Vagina (tissue), 2 donors: Measurements from ENCODE around the gene PKP4. TPM values are rescaled to one million over a fixed set of nuclear protein-coding genes. Genes with fewer than 3 reads are reported as not detected.

Experiments used
- DNase-seq, 2 donors: peaks; one replicate each; pipeline ENCODE4 v3.0.0-alpha.2; 2017; ENCODE audit errors: extremely low spot score in 2 of 2
- H3K27ac ChIP-seq: fragments of 200-600 bp; sonication (generic); one replicate; pipeline ENCODE4 v1.5.1; 2019
- H3K27me3 ChIP-seq: fragments of 200-600 bp; sonication (generic); one replicate; pipeline ENCODE4 v1.5.1; 2019
- H3K36me3 ChIP-seq, 2 donors: fragments of 200-600 bp; sonication (generic); one replicate each; pipeline ENCODE4 v1.5.1; 2017 to 2019
- H3K4me1 ChIP-seq: fragments of 200-600 bp; sonication (generic); one replicate; pipeline ENCODE4 v1.5.1; 2019
- H3K4me3 ChIP-seq, 2 donors: fragments of 200-600 bp; sonication (generic); 1 replicate in 1 of 2; 2 replicates in 1 of 2; pipeline ENCODE4 v1.5.1; 2016 to 2019
- H3K9me3 ChIP-seq: fragments of 200-600 bp; sonication (generic); one replicate; pipeline ENCODE4 v1.5.1; 2019
- CTCF ChIP-seq, 3 experiments: fragments of 450-650 bp in 2 of 3; fragments of 200-600 bp in 1 of 3; sonication (generic) in 1 of 3; IDR thresholded peaks; one replicate each; pipeline ENCODE4 v1.5.1; 2017 to 2019; ENCODE audit warnings: antibody characterized with exemption in 3 of 3, mild to moderate bottlenecking in 2 of 3, moderate library complexity in 2 of 3
- POLR2A ChIP-seq, 2 donors: fragments of 450-650 bp; IDR thresholded peaks; one replicate each; pipeline ENCODE4 v1.6.1; 2017; ENCODE audit warnings: antibody characterized with exemption in 2 of 2, mild to moderate bottlenecking in 2 of 2, moderate library complexity in 2 of 2
- POLR2AphosphoS5 ChIP-seq, 2 donors: sonication (generic); formaldehyde crosslinking; IDR thresholded peaks; one replicate each; pipeline ENCODE4 v1.9.0; 2017; ENCODE audit warnings: antibody characterized with exemption in 2 of 2, mild to moderate bottlenecking in 2 of 2, low read depth in 1 of 2; ENCODE audit not compliant: insufficient read depth in 1 of 2
- intact Hi-C: fragments of 100-400 bp; cut with DNase I; formaldehyde crosslinking; loops from one replicate; pipeline ENCODE4 v1.15.1; 2023
- total RNA-seq: library from RNA; depleted of rRNA; stranded (reverse); fragments of >200 nt; gene quantifications from one replicate; pipeline ENCODE4 v1.2.3, GENCODE V29; 2016

The PKP4 gene
- total RNA-seq, 1 donor from 2014 or later: 71.5 TPM

DNA sequence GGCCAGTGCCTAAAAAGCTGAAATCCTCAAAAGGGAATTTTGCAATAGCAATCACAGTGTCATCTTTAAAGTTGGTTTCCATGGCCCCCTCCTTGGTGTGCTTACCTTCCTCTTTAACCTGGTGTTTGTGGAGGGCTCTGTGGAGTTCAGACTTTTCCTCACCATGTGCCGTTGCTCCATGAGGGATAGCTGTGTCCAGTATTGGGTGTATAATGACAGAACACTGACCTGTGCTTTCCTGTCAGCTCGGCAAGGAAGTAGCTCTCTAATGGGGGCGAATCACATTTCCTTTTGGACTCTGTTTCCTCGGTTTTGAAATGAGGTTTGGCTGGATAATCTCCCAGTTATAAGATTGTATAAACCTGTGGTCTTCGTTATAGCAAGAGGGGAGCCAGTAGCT, 172.4 kb downstream of the PKP4 start:
- TF ChIP-seq CTCF (IDR thresholded peaks at IDR 0.05) (no peak), POLR2A (IDR thresholded peaks at IDR 0.05) (no peak), POLR2AphosphoS5 (IDR thresholded peaks at IDR 0.05; ENCODE audit: insufficient read depth in 1 of 2, low read depth in 1 of 2) (no peak)
- intact Hi-C loops: no loop called here
- H3K9me3 ChIP-seq: no peaks in the 10 kb centered on the region

GRCh38 chr2:158633261-158633660, 176.5 kb downstream of the PKP4 start:
- H3K36me3 ChIP-seq: peaks cover 0 to 16% of the 10 kb centered on the region in 2 donors
- no peaks in the 10 kb centered on the region for H3K27me3 ChIP-seq
- H3K4me3 ChIP-seq: no peak overlapping the region
- no peak overlapping the region for H3K27ac ChIP-seq
- no peak for DNase-seq
- intact Hi-C loops: no loop called here
- TF ChIP-seq POLR2A (IDR thresholded peaks at IDR 0.05): no peak
- TF ChIP-seq CTCF (IDR thresholded peaks at IDR 0.05): no peak
- no peak for TF ChIP-seq POLR2AphosphoS5 (IDR thresholded peaks at IDR 0.05; ENCODE audit: insufficient read depth in 1 of 2, low read depth in 1 of 2)
- H3K9me3 ChIP-seq: no peaks in the 10 kb centered on the region
- H3K4me1 ChIP-seq: no peaks in the 10 kb centered on the region

More for the DNA sequence above, 172.4 kb downstream of the PKP4 start:
- no peaks in the 10 kb centered on the region for H3K4me1 ChIP-seq
- peaks cover 0 to 21% of the 10 kb centered on the region in 2 donors for H3K36me3 ChIP-seq
- H3K27ac ChIP-seq: no peak overlapping the region
- H3K27me3 ChIP-seq: no peaks in the 10 kb centered on the region
- no peak for DNase-seq
- H3K4me3 ChIP-seq: no peak overlapping the region

DNA sequence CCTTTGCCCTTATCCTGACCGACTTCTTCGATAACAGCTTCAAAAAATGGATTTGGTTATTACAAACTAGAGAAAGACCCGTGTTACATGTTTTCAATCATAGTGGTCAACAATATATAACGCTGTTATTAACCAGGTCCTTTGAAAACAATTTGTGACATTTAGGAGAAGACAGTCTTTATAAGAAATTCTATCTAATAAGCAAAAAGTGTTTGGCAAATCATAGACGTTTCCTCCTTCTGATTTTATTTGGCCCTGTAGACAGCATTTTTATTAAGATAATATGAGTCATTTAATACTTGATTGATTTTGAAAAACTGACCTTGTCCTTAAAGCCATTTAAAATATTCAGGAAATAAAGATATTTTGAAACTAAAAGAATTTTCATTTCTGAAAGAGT, 177.9 kb downstream of the PKP4 start:
- intact Hi-C loops: no loop called here
- no peak overlapping the region for H3K4me3 ChIP-seq
- H3K27me3 ChIP-seq: no peaks in the 10 kb centered on the region
- no peaks in the 10 kb centered on the region for H3K9me3 ChIP-seq
- no peaks in the 10 kb centered on the region for H3K4me1 ChIP-seq
- peaks cover 0 to 16% of the 10 kb centered on the region in 2 donors for H3K36me3 ChIP-seq
- no peak for DNase-seq
- H3K27ac ChIP-seq: no peak overlapping the region
- no peak for TF ChIP-seq CTCF (IDR thresholded peaks at IDR 0.05)

DNA sequence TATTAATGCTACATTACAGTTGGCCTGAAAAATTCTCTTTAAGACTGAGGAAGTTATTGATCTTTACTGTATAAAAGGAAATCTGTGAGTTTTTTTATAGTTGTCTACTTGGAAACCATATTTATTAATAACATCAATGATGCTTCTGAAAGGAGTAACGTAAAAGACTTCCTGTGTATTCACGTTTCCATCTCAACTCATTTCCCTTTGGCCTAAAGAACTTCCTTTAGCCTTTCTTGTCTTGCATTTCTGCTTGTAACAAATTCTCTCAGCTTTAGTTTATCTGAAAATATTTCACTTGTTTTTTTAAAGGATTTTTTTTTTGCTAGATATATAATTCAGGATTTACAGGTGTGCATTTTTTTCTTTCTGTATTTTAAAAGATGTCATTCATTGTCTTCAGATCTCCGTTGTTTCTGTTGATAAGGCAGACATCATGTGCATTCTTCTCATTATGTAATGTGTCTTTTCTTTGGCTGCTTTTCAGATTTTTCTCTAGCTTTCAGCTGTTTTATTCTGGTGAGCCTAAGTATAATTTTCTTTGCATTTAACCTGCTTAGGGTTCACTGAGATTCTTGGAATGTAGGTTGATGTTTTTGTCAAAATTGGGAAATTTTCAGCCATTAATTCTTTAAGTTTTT, 179.3 kb downstream of the PKP4 start:
- H3K9me3 ChIP-seq: no peaks in the 10 kb centered on the region
- intact Hi-C loops: no loop called here
- H3K4me3 ChIP-seq: no peak overlapping the region
- no peaks in the 10 kb centered on the region for H3K4me1 ChIP-seq
- no peaks in the 10 kb centered on the region for H3K27me3 ChIP-seq
- DNase-seq: no peak
- no peak overlapping the region for H3K27ac ChIP-seq
- TF ChIP-seq CTCF (IDR thresholded peaks at IDR 0.05): no peak
- TF ChIP-seq POLR2AphosphoS5 (IDR thresholded peaks at IDR 0.05; ENCODE audit: insufficient read depth in 1 of 2, low read depth in 1 of 2): no peak
- TF ChIP-seq POLR2A (IDR thresholded peaks at IDR 0.05): no peak
- H3K36me3 ChIP-seq: peaks cover 0 to 29% of the 10 kb centered on the region in 2 donors

DNA sequence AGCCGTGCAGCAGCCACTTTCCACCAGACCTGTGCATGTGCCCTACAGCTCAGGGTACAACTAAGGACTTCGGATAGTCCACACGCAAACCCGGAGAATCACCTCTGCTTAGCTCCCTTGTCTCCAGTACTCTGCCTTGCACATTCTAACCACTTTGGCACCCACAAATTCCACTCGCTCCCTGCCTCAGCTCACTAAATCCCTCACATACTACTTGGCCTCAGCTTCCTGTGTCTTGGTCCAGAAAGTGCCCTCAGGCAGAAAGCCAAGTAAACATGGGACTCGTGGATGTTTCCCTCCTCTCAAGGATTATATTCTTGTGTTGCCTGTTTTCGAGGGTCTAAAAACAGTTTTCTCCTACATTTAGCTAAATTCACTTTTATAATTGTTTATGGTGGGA, 180.6 kb downstream of the PKP4 start:
- Histone ChIP-seq H3K27me3 (no peaks in the 10 kb centered on the region), H3K36me3 (peaks cover 0 to 22% of the 10 kb centered on the region in 2 donors), H3K27ac (no peak overlapping the region), H3K4me3 (no peak overlapping the region), H3K9me3 (no peaks in the 10 kb centered on the region), H3K4me1 (no peaks in the 10 kb centered on the region)
- intact Hi-C loops: no loop called here
- DNase-seq: no peak
- TF ChIP-seq POLR2AphosphoS5 (IDR thresholded peaks at IDR 0.05; ENCODE audit: insufficient read depth in 1 of 2, low read depth in 1 of 2): no peak
- no peak for TF ChIP-seq POLR2A (IDR thresholded peaks at IDR 0.05)
